Spinal cord (tissue), 10 donors: ENCODE measurements around the gene FBXO31. TPM values are rescaled to one million over a fixed set of nuclear protein-coding genes. Genes with fewer than 3 reads are reported as not detected.

Experiments used
- DNase-seq, 6 donors: peaks; one replicate each; pipeline versions ENCODE4 v3.0.0 to v3.0.0-alpha.2; 2013 to 2015; ENCODE audit warnings: low spot score in 6 of 6, low read depth in 4 of 6
- H3K27ac ChIP-seq: one replicate; pipeline ENCODE4 v1.5.1; 2013; ENCODE audit warnings: low read depth, low read length, control low read depth
- H3K27me3 ChIP-seq: one replicate; pipeline ENCODE4 v1.6.1; 2013; ENCODE audit warnings: low read length; ENCODE audit not compliant: control insufficient read depth, insufficient read depth
- H3K36me3 ChIP-seq: one replicate; pipeline ENCODE4 v1.6.1; 2013; ENCODE audit warnings: low read length; ENCODE audit not compliant: control insufficient read depth, insufficient read depth
- H3K4me1 ChIP-seq: one replicate; pipeline ENCODE4 v1.6.1; 2013; ENCODE audit warnings: low read length; ENCODE audit not compliant: control insufficient read depth, insufficient read depth
- H3K4me3 ChIP-seq: one replicate; pipeline ENCODE4 v1.5.1; 2013; ENCODE audit warnings: low read depth, low read length, control low read depth
- H3K9me3 ChIP-seq: one replicate; pipeline ENCODE4 v1.6.1; 2013; ENCODE audit warnings: low read length; ENCODE audit not compliant: control insufficient read depth, insufficient read depth
- WGBS: methylation state at CpG from one replicate; pipeline ENCODE4 v1.1.5; 2013; ENCODE audit warnings: missing lambda C conversion rate; ENCODE audit not compliant: insufficient coverage; 5-methylcytosine and 5-hydroxymethylcytosine counted together
- polyA plus RNA-seq, 2 donors: library from polyadenylated mRNA; unstranded; fragments of 120-200 nt; gene quantifications; one replicate each; pipeline ENCODE4 v1.2.1, GENCODE V29; 2013; ENCODE audit not compliant: insufficient read length in 2 of 2
- total RNA-seq, 2 donors: library from RNA; depleted of rRNA in 1 of 2; stranded (reverse); fragments of 120-200 nt in 1 of 2; fragments of >200 nt in 1 of 2; gene quantifications; one replicate each; pipeline versions ENCODE4 v1.2.3 to v1.2.4, GENCODE V29; 2013 to 2014
- donor health status: healthy.

Gene FBXO31
- total and polyA plus RNA-seq, 4 donors = 21.0 to 48.6 (median 41.0) TPM

GRCh38 chr16:87421003-87421912 is 37.7 kb upstream of the FBXO31 start:
- no peaks in the 10 kb centered on the region for H3K4me1 ChIP-seq
- no peaks in the 10 kb centered on the region for H3K27me3 ChIP-seq
- H3K9me3 ChIP-seq = no peaks in the 10 kb centered on the region
- WGBS = 92% methylated on average over 20 of the region's 25 CpGs
- DNase-seq = no peak
- no peak overlapping the region for H3K27ac ChIP-seq
- peaks cover 82% of the 10 kb centered on the region for H3K36me3 ChIP-seq
- H3K4me3 ChIP-seq = no peak overlapping the region

DNA sequence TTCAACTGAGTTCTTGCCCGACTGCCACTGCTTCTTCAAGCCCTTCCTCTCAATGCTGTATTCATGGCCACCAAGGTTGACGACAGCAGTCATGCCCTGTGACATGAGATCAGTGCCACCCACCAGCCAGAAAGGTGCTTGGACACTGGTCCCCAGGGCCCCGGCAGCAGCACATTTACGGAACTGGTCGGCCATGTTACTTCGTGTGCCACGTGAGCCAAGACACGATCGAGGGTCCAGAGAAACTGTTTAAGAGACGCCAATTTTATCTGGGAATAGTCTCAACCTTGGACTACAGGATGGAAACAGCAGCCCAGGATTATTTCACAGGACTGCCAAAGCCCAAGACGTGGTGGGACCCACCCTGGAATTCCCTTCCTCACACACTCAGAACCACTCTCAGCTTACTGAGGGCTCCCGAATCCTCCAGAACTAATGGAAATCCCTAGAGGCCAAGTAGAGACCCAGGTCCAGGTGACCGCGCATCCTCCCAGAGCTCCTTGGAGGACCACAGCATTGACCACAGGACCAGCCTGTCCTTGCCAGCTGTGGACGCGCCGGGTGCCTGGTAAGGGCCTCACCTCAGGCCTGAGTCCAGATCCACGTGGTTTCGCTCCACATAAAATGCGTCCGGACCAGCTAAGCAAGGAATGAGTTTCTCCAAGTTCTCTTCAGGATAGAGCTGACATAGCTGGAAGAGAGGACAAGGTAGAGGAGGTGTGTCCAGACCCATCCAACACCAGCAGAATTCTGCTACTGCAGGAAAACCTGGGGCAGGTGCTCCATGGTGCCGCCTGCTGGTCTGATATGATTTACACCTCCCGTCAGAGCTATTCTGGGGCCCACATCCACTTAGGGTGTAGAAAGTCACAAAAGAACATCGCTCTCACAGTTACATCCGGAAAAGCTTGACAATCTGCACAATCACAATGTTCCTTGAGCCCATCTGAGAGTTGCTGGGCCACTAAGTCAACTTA is 36.7 kb upstream of the FBXO31 start:
- no peak overlapping the region for H3K27ac ChIP-seq
- H3K27me3 ChIP-seq = no peaks in the 10 kb centered on the region
- peaks cover 86% of the 10 kb centered on the region for H3K36me3 ChIP-seq
- DNase-seq = no peak
- WGBS = 96% methylated on average over 24 of the region's 25 CpGs
- no peak overlapping the region for H3K4me3 ChIP-seq
- no peaks in the 10 kb centered on the region for H3K4me1 ChIP-seq
- no peaks in the 10 kb centered on the region for H3K9me3 ChIP-seq

GRCh38 chr16:87418644-87419043 is 35.1 kb upstream of the FBXO31 start:
- Histone ChIP-seq H3K4me1 (no peaks in the 10 kb centered on the region), H3K36me3 (peaks cover 87% of the 10 kb centered on the region), H3K27me3 (no peaks in the 10 kb centered on the region), H3K4me3 (no peak overlapping the region), H3K27ac (no peak overlapping the region), H3K9me3 (no peaks in the 10 kb centered on the region)
- DNase-seq = no peak
- WGBS = no CpG with 5 or more reads among the region's 6 CpGs

DNA sequence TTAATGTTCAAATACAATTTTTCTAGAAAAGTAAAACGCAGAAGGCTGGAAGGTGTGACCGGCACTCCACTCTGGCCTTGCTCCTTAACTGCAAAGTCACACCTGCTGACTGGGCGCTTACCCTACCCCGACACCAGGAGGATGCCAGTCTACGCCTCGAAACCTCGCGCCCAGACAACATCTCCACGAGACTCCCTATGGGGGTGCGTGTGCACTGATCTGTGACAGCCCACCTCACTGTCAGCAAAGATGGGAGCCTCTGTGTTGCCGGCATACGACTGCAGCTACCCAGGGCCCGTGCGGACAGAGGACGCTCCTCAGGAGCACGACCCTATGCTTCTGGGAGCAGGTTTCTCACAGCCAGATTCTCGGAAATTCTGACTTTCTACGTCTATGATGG is 34.6 kb upstream of the FBXO31 start:
- Histone ChIP-seq H3K27me3 (no peaks in the 10 kb centered on the region), H3K27ac (no peak overlapping the region), H3K4me3 (no peak overlapping the region), H3K36me3 (peaks cover 88% of the 10 kb centered on the region), H3K9me3 (no peaks in the 10 kb centered on the region), H3K4me1 (no peaks in the 10 kb centered on the region)
- 95% methylated on average over 18 of the region's 18 CpGs for WGBS
- DNase-seq = no peak

DNA sequence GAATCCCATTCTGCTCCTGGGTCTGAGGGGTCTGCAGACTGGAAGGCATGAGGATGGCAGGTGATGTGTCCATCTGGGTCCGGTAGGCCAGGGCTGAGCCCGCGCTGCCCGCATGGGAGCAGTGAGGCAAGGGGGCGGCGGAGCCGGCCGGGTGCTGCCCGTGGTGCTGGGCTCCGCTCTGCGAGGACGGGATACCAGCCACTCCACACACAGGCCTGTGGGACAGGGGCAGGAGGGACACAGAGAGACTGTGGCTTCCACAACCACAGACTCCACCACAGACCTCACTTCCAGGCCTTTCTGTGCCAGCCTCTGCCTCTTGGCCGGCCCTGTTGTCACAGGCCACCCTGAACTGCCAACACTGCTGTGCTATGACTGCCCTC is 33.9 kb upstream of the FBXO31 start:
- no peak overlapping the region for H3K27ac ChIP-seq

DNA sequence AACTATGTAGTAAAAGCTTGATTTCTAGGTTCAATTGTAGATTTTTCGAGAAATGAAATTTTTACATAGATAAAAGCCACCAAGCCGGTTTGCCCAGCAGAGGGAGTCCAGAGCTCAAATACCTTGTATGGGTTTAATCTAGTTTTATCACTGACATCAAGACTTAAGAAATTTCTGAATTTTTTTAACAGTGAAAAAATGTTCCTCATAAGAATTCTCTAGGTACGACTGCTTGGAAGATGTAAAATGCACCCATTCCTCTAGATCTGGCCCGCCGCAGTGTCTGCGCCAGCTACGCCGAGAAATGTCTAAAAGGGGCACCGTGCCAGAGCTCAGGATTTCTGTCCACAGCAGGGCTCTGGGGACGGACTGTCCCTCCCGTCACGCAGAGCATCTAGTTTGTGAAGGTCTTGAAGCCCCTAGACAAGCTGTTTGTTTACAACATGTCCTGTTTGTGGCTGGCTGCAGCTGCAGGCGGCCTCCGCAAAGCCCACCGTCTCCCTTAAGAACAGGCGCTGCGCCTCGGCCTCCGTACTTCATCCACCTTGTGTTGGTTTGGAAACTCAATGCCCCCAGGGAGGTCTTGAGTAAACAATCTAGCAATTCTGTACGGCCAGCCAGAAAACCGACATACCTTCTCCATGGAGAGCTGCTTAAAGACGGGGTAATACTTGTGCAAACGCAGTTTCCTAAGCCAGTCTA is 33.4 kb upstream of the FBXO31 start:
- H3K4me1 ChIP-seq = no peaks in the 10 kb centered on the region
- peaks cover 89% of the 10 kb centered on the region for H3K36me3 ChIP-seq
- peak in 2 of 6 donors; percentile 70 to 83 for DNase-seq
- WGBS = 82% methylated on average over 19 of the region's 23 CpGs
- H3K9me3 ChIP-seq = no peaks in the 10 kb centered on the region
- H3K27ac ChIP-seq = no peak overlapping the region
- no peak overlapping the region for H3K4me3 ChIP-seq
- H3K27me3 ChIP-seq = no peaks in the 10 kb centered on the region

More for the DNA sequence above, 33.9 kb upstream of the FBXO31 start:
- Histone ChIP-seq H3K36me3 (peaks cover 88% of the 10 kb centered on the region), H3K9me3 (no peaks in the 10 kb centered on the region), H3K27me3 (no peaks in the 10 kb centered on the region), H3K4me1 (no peaks in the 10 kb centered on the region), H3K4me3 (no peak overlapping the region)
- no peak for DNase-seq
- WGBS = 93% methylated on average over 12 of the region's 13 CpGs

DNA sequence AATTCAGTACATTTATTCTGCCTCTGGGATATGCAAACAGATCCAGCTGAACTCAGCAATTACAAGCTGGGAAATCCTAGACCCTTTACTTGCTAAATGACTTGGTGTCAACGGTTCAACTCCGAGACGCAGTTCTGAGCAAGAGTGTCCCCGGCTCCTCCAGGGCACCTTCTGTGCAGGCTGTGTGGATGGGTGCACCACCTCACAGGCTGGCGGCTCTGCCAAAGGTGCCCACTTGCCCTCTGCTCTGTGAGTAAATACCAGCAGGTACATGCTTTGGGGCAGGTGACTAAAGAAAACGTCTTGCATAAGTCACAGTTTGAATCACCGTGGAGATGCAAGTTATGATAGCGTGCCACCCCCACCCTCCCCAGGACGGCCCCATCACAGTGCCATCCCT is 31.9 kb upstream of the FBXO31 start:
- Histone ChIP-seq H3K4me3 (no peak overlapping the region), H3K36me3 (peaks cover 89% of the 10 kb centered on the region), H3K27me3 (no peaks in the 10 kb centered on the region), H3K4me1 (no peaks in the 10 kb centered on the region), H3K9me3 (no peaks in the 10 kb centered on the region), H3K27ac (no peak overlapping the region)
- DNase-seq = no peak
- WGBS = 96% methylated on average over 9 of the region's 9 CpGs

DNA sequence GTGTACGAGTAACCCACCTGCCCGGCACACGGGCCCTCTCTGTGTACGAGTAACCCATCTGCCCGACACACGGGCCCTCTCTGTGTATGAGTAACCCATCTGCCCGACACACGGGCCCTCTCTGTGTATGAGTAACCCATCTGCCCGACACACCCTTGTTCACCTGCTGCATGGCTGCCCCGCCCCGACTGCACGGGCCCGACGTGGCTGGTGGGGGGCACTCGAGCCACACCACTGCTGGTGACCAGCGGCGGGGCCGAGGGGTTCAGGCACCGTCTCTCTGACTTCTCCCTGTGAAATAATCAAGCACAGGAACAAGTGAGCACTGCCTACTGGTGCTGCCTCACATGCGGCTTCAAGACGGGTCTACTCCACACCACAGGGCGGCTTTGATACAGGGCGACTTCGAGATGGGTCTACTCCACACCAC is 30.7 kb upstream of the FBXO31 start:
- H3K36me3 ChIP-seq = peaks cover 91% of the 10 kb centered on the region
- WGBS = 92% methylated on average over 24 of the region's 24 CpGs
- DNase-seq = no peak
- H3K9me3 ChIP-seq = no peaks in the 10 kb centered on the region
- H3K4me1 ChIP-seq = no peaks in the 10 kb centered on the region
- no peak overlapping the region for H3K4me3 ChIP-seq
- H3K27me3 ChIP-seq = no peaks in the 10 kb centered on the region
- H3K27ac ChIP-seq = no peak overlapping the region

GRCh38 chr16:87412996-87413421 is 29.4 kb upstream of the FBXO31 start:
- no peak for DNase-seq
- peaks cover 83% of the 10 kb centered on the region for H3K36me3 ChIP-seq
- H3K4me1 ChIP-seq = no peaks in the 10 kb centered on the region
- H3K27ac ChIP-seq = no peak overlapping the region
- H3K27me3 ChIP-seq = no peaks in the 10 kb centered on the region
- no peak overlapping the region for H3K4me3 ChIP-seq
- WGBS = 90% methylated on average over 25 of the region's 27 CpGs
- H3K9me3 ChIP-seq = no peaks in the 10 kb centered on the region
